B cell (primary cell): ENCODE data around the gene JARID2. TPM values are rescaled to one million over a fixed set of nuclear protein-coding genes. Genes with fewer than 3 reads are reported as not detected.

Experiments
- ATAC-seq: fragments of 200-7000 bp; cut with Tn5 transposase; one replicate; pipeline ENCODE4 v1.10.0; 2021; ENCODE audit warnings: low read depth, mild to moderate bottlenecking, moderate number of reproducible peaks, moderate library complexity
- CTCF ChIA-PET: fragments of 350-600 bp; sonication (Branson Sonifier 250); formaldehyde crosslinking; loops from one replicate; lab custom pipeline; 2021; ENCODE audit warnings: antibody characterized with exemption, inconsistent platforms; lab: Charles Lee
- POLR2A ChIA-PET: fragments of 350-600 bp; sonication (Branson Sonifier 250); formaldehyde crosslinking; loops from one replicate; lab custom pipeline; 2021; ENCODE audit warnings: antibody characterized with exemption; lab: Charles Lee
- DNase-seq: peaks from one replicate; pipeline ENCODE4 v3.0.0; 2013
- H2AFZ ChIP-seq: 2 replicates; pipeline ENCODE4 v1.6.1; 2012; ENCODE audit warnings: mild to moderate bottlenecking, low read depth, low read length; ENCODE audit not compliant: insufficient read depth, poor library complexity, severe bottlenecking
- H3K27ac ChIP-seq, 2 donors: 1 replicate in 1 of 2; 2 replicates in 1 of 2; pipeline ENCODE4 v1.5.1; 2012 to 2013; ENCODE audit warnings: low read length in 2 of 2, mild to moderate bottlenecking in 2 of 2, moderate library complexity in 1 of 2
- H3K27me3 ChIP-seq, 4 experiments: fragments of 200-600 bp in 1 of 4; sonication (generic) in 1 of 4; replicated peaks in 1 of 4; 1 replicate in 2 of 4; 2 replicates in 2 of 4; pipeline versions ENCODE4 v1.6.1 to v1.7.0; 2013 to 2016; ENCODE audit warnings: low read length in 3 of 4, mild to moderate bottlenecking in 2 of 4, mixed read lengths in 1 of 4, moderate library complexity in 1 of 4; ENCODE audit not compliant: insufficient read depth in 4 of 4, control insufficient read depth in 3 of 4; ENCODE audit errors: control extremely low read depth in 1 of 4
- H3K36me3 ChIP-seq, 2 experiments: replicated peaks in 1 of 2; 1 replicate in 1 of 2; 2 replicates in 1 of 2; pipeline versions ENCODE4 v1.6.1 to v1.7.1; 2013; ENCODE audit warnings: low read length in 1 of 2; ENCODE audit not compliant: insufficient read depth in 2 of 2, control insufficient read depth in 1 of 2; ENCODE audit errors: control extremely low read depth in 1 of 2, extremely low read depth in 1 of 2
- H3K4me1 ChIP-seq, 2 donors: fragments of 200-600 bp in 1 of 2; sonication (generic) in 1 of 2; 1 replicate in 1 of 2; 2 replicates in 1 of 2; pipeline versions ENCODE4 v1.5.1 to v1.6.1; 2013 to 2017; ENCODE audit warnings: low read length in 2 of 2; ENCODE audit not compliant: control insufficient read depth in 2 of 2, insufficient read depth in 2 of 2
- H3K4me2 ChIP-seq: replicated peaks from 2 replicates; pipeline ENCODE3; 2012; ENCODE audit warnings: mild to moderate bottlenecking, low read depth, low read length; ENCODE audit not compliant: poor library complexity, severe bottlenecking
- H3K4me3 ChIP-seq, 5 experiments: fragments of 200-600 bp in 1 of 5; sonication (generic) in 1 of 5; 1 replicate in 3 of 5; 2 replicates in 2 of 5; pipeline versions ENCODE4 v1.5.1 to v1.7.0; 2011 to 2016; ENCODE audit warnings: low read length in 4 of 5, mild to moderate bottlenecking in 4 of 5, low read depth in 2 of 5, control low read depth in 1 of 5, moderate library complexity in 1 of 5; ENCODE audit not compliant: insufficient read depth in 1 of 5; ENCODE audit errors: control extremely low read depth in 1 of 5, extremely low read depth in 1 of 5
- H3K79me2 ChIP-seq: fragments of 200-600 bp; sonication (generic); one replicate; pipeline ENCODE4 v1.6.0; 2016; ENCODE audit warnings: low read length; ENCODE audit not compliant: control insufficient read depth, insufficient read depth
- H3K9ac ChIP-seq: fragments of 200-600 bp; sonication (generic); 2 replicates; pipeline ENCODE4 v1.6.1; 2017; ENCODE audit warnings: mild to moderate bottlenecking, low read length, moderate library complexity
- H3K9me3 ChIP-seq, 3 donors: one replicate each; pipeline versions ENCODE4 v1.6.1 to v1.7.1; 2013; ENCODE audit warnings: low read length in 2 of 3; ENCODE audit not compliant: control insufficient read depth in 2 of 3, insufficient read depth in 1 of 3; ENCODE audit errors: control extremely low read depth in 1 of 3
- H4K20me1 ChIP-seq: 2 replicates; pipeline ENCODE4 v1.6.0; 2012; ENCODE audit warnings: mild to moderate bottlenecking, low read length; ENCODE audit not compliant: insufficient read depth, control insufficient read depth, poor library complexity, severe bottlenecking
- H3K27ac Mint-ChIP-seq: one replicate; pipeline ENCODE4 v1.8.0; 2021; ENCODE audit warnings: mixed read lengths
- H3K27me3 Mint-ChIP-seq: one replicate; pipeline ENCODE4 v1.8.0; 2021; ENCODE audit warnings: mixed read lengths
- H3K4me1 Mint-ChIP-seq: one replicate; pipeline ENCODE4 v1.8.0; 2021; ENCODE audit warnings: mixed read lengths
- H3K4me3 Mint-ChIP-seq: one replicate; pipeline ENCODE4 v1.8.0; 2021; ENCODE audit warnings: mixed read lengths
- H3K9me3 Mint-ChIP-seq: one replicate; pipeline ENCODE4 v1.8.0; 2022; ENCODE audit warnings: mixed read lengths; ENCODE audit not compliant: insufficient read depth
- CTCF ChIP-seq: fragments of 200-600 bp; IDR thresholded peaks from one replicate; pipeline ENCODE4 v1.8.0; 2022; ENCODE audit warnings: antibody characterized with exemption, mild to moderate bottlenecking
- EZH2 ChIP-seq: IDR thresholded peaks from 2 replicates; pipeline ENCODE4 v1.6.1; 2012; ENCODE audit warnings: borderline replicate concordance, low read depth, mild to moderate bottlenecking, moderate library complexity, low read length; ENCODE audit not compliant: insufficient read depth, poor library complexity, severe bottlenecking
- WGBS: methylation state at CpG from one replicate; pipeline ENCODE4 v1.1.5; 2013; ENCODE audit warnings: missing lambda C conversion rate; ENCODE audit not compliant: insufficient coverage; 5-methylcytosine and 5-hydroxymethylcytosine counted together
- intact Hi-C: fragments of 100-400 bp; cut with micrococcal nuclease; formaldehyde crosslinking; loops from one replicate; pipeline ENCODE4 v1.10.0; 2022
- polyA plus RNA-seq: library from polyadenylated mRNA; depleted of rRNA; stranded (reverse); fragments of >200 nt; gene quantifications from 2 replicates; pipeline ENCODE4 v1.2.3, GENCODE V29; 2012
- total RNA-seq, 2 donors: library from RNA; stranded (reverse); fragments of 120-200 nt in 1 of 2; gene quantifications; 1 replicate in 1 of 2; 2 replicates in 1 of 2; pipeline versions ENCODE4 v1.2.3 to v1.2.4, GENCODE V29; 2013 to 2022

Gene JARID2
- total and polyA plus RNA-seq, 2 donors (not counting 1 experiment from before 2014, with no cell fraction given): 11.0 to 58.1 TPM

DNA sequence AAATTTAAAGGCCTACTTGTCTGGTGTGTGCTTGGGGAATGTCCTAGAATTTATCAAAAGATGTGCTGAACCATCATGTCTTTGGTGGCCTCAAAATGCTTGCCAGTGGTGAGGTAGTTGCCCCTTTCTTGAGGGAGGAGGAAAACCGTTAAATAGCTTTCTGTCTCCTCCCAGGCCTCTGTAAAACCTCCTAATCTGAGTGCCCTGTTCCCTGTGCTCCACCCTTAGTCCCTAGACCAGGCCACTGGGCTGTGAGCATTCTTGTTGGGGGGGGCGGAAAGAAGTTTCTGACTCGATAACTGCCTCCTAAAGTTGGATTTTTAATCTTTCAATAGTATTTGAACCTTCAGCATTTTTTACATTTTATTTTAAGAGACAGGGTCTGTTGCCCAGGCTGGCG, 23.1 kb downstream of the JARID2 start:
- POLR2A ChIA-PET: interaction anchor here (0.6 kb wide), 1 partner anchor 118 kb away, joined by 4 read pairs; no protein-coding TSS in a partner anchor
- Histone ChIP-seq H3K79me2 (peaks cover 100% of the 10 kb centered on the region), H3K4me2 (peak overlapping the region; percentile 56), H3K36me3 (no peaks in the 10 kb centered on the region), H3K27ac (peak overlapping the region in 1 of 2 donors; percentile 20), H3K9me3 (no peaks in the 10 kb centered on the region), H3K4me1 (peaks cover 62 to 70% of the 10 kb centered on the region in 2 donors), H3K9ac (no peak overlapping the region), H3K4me3 (no peak overlapping the region), H2AFZ (no peak overlapping the region), H3K27me3 (no peaks in the 10 kb centered on the region), H4K20me1 (peaks cover 75% of the 10 kb centered on the region)
- TF ChIP-seq EZH2 (no peak), CTCF (no peak)
- WGBS: no CpG with 5 or more reads among the region's 4 CpGs
- DNase-seq (no peak), ATAC-seq (no peak)
- Mint-ChIP-seq H3K4me3 (peak overlapping the region; percentile 44), H3K27me3 (no peaks in the 10 kb centered on the region), H3K9me3 (no peaks in the 10 kb centered on the region), H3K27ac (no peak overlapping the region), H3K4me1 (peaks cover 88% of the 10 kb centered on the region)
- CTCF ChIA-PET: no interaction called here
- intact Hi-C loops: loop anchor here (5.0 kb wide), 1 partner anchor 33 kb away; no protein-coding TSS in a partner anchor

- Mint-ChIP-seq H3K4me3 (peak overlapping the region; percentile 29), H3K27ac (no peak overlapping the region), H3K4me1 (peaks cover 88% of the 10 kb centered on the region), H3K27me3 (no peaks in the 10 kb centered on the region), H3K9me3 (no peaks in the 10 kb centered on the region)
- ATAC-seq (no peak), DNase-seq (no peak)
- no peak overlapping the region for H3K27ac ChIP-seq
- ChIA-PET CTCF (no interaction called here), POLR2A (interaction anchor here (0.6 kb wide), 1 partner anchor 119 kb away, joined by 4 read pairs; no protein-coding TSS in a partner anchor)
- no peak overlapping the region for H3K9ac ChIP-seq
- intact Hi-C loops: loop anchor here (5.0 kb wide), 1 partner anchor 33 kb away; no protein-coding TSS in a partner anchor
- no peak for TF ChIP-seq EZH2
- no peak for TF ChIP-seq CTCF
- peaks cover 100% of the 10 kb centered on the region for H3K79me2 ChIP-seq
- no peak overlapping the region for H3K4me3 ChIP-seq
- H3K4me1 ChIP-seq: peaks cover 58 to 64% of the 10 kb centered on the region in 2 donors
- no peaks in the 10 kb centered on the region for H3K9me3 ChIP-seq
- peaks cover 75% of the 10 kb centered on the region for H4K20me1 ChIP-seq
- no CpG with 5 or more reads among the region's 1 CpG for WGBS
- H3K27me3 ChIP-seq: no peaks in the 10 kb centered on the region
- H3K36me3 ChIP-seq: no peaks in the 10 kb centered on the region
- H3K4me2 ChIP-seq: peak overlapping the region; percentile 56
- H2AFZ ChIP-seq: no peak overlapping the region
These were observed 23.8 kb downstream of the JARID2 start for GRCh38 chr6:15269619-15270018.
